ENCODE measurements around the gene HSP90AB1.

The HSP90AB1 gene

GRCh38 chr6:44268095-44268628 lies 21.3 kb downstream of the HSP90AB1 start:
- peak in 1 of 2 donors; percentile 45 for DNase-seq (ENCODE audit: low read depth in 2 of 2)

GRCh38 chr6:44269178-44269920 lies 22.4 kb downstream of the HSP90AB1 start:
- no peak for DNase-seq (ENCODE audit: low read depth in 2 of 2)

GRCh38 chr6:44269921-44270525 lies 23.1 kb downstream of the HSP90AB1 start, which contains the start of gene TMEM151B:
TMEM151B (plus strand) TSS chr6:44270450; CDS start chr6:44270743, 293 bp downstream.
- DNase-seq (ENCODE audit: low read depth in 2 of 2), result no peak

GRCh38 chr6:44270526-44271405 lies 23.9 kb downstream of the HSP90AB1 start:
- DNase-seq (ENCODE audit: low read depth in 2 of 2), result no peak

DNA sequence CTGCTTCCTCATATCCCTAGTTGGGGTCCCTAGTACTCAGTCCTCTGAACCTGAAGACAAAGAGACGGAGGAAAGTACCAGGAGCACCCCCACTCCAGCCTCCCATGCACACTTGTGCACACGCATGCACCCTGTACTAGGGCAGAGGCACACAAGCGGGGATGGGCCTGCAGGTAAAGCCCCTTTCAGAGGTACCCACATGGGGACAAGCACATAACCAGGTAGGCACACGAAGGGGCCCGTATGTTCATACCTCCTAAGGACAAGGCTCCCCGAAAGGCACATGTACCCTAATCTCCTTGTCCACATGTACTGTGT lies 24.5 kb downstream of the HSP90AB1 start:
- DNase-seq (ENCODE audit: low read depth in 2 of 2), result no peak

DNA sequence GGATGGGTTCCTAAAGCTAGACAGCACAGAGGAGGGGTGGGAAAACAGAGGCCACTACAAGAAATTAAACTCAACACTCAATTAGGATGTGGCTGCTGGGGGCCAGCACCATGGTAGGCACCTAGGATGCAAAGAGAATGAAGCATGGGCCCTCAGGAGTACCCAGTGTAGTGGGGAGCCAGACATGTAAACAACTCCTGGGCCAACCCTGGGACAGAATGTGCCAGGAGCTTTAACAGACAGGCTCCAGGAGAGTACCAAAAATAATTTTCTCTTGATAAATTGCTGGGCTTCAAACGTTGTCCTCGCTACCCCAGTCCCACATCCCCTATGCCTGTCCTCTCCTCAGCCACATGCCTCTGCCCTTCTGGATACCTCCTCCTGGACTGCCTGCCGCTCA lies 25.0 kb downstream of the HSP90AB1 start:
- no peak for DNase-seq (ENCODE audit: low read depth in 2 of 2)

- no peak for DNase-seq (ENCODE audit: low read depth in 2 of 2)
Observed at GRCh38 chr6:44272529-44272928, 25.6 kb downstream of the HSP90AB1 start.

DNA sequence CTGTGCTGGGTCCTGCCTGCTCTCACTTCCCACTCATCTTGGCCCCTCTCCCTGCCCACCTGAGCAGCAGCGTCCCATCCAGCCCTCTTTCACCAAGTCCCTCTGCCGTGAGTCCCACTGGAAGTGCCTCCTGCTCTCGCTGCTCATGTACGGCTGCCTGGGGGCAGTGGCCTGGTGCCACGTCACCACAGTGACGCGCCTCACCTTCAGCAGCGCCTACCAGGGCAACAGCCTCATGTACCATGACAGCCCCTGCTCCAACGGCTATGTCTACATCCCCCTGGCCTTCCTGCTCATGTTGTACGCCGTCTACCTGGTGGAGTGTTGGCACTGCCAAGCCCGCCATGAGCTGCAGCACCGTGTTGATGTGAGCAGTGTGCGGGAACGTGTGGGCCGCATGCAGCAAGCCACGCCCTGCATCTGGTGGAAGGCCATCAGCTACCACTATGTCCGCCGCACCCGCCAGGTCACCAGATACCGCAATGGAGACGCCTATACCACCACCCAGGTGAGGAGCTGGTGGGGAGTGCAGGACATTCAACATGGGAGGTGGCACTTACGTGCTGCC lies 26.2 kb downstream of the HSP90AB1 start:
- no peak for DNase-seq (ENCODE audit: low read depth in 2 of 2)

DNA sequence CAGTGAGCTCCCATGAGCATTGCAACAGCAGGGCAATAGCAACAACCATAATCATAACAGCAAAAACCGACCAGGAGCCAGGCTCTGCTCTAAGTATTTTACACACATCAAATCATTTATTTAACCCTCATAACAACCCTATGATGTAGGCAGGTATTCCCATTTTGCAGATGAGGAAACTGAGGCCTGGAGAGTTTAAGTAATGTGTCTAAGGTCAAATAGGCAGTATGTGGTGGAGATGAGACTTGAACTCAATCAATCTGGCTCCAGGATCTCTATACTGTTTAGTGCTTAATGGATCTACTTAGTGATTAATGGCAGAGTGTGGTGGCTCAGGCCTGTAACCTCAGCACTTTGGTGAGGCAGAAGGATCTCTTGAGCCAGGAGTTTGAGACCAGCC lies 26.7 kb downstream of the HSP90AB1 start:
- no peak for DNase-seq (ENCODE audit: low read depth in 2 of 2)

DNA sequence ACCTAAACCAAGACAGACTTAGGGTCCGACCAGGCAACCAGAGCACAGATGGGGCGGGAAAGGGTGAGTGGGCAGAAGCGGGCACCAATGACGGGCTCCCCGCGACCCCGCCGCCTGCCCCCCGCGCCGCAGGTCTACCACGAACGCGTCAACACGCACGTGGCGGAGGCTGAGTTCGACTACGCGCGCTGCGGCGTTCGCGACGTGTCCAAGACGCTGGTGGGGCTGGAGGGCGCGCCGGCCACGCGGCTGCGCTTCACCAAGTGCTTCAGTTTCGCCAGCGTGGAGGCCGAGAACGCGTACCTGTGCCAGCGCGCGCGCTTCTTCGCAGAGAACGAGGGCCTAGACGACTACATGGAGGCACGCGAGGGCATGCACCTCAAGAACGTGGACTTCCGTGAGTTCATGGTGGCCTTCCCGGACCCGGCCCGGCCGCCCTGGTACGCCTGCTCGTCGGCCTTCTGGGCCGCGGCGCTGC lies 28.4 kb downstream of the HSP90AB1 start:
- no peak for DNase-seq (ENCODE audit: low read depth in 2 of 2)

DNA sequence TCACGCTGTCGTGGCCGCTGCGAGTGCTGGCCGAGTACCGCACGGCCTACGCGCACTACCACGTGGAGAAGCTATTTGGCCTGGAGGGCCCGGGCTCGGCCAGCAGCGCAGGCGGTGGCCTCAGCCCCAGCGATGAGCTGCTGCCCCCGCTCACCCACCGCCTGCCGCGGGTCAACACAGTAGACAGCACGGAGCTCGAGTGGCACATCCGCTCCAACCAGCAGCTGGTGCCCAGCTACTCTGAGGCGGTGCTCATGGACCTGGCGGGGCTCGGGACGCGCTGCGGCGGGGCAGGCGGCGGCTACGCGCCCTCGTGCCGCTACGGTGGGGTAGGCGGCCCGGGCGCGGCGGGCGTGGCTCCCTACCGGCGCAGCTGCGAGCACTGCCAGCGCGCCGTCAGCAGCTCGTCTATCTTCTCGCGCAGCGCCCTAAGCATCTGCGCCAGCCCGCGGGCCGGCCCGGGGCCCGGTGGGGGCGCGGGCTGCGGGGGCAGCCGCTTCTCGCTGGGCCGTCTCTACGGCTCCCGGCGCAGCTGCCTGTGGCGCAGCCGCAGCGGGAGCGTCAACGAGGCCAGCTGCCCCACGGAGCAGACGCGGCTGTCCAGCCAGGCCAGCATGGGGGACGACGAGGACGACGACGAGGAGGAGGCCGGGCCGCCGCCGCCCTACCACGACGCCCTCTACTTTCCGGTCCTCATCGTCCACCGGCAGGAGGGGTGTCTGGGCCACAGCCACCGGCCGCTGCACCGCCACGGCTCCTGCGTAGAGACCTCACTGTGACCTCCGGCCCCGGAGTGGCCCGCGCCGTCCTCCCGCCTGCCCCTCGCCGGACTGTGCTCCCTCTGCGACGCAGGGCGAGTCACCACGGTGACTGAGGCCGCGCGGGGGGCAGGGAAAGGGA lies 29.1 kb downstream of the HSP90AB1 start:
- no peak for DNase-seq (ENCODE audit: low read depth in 2 of 2)

DNA sequence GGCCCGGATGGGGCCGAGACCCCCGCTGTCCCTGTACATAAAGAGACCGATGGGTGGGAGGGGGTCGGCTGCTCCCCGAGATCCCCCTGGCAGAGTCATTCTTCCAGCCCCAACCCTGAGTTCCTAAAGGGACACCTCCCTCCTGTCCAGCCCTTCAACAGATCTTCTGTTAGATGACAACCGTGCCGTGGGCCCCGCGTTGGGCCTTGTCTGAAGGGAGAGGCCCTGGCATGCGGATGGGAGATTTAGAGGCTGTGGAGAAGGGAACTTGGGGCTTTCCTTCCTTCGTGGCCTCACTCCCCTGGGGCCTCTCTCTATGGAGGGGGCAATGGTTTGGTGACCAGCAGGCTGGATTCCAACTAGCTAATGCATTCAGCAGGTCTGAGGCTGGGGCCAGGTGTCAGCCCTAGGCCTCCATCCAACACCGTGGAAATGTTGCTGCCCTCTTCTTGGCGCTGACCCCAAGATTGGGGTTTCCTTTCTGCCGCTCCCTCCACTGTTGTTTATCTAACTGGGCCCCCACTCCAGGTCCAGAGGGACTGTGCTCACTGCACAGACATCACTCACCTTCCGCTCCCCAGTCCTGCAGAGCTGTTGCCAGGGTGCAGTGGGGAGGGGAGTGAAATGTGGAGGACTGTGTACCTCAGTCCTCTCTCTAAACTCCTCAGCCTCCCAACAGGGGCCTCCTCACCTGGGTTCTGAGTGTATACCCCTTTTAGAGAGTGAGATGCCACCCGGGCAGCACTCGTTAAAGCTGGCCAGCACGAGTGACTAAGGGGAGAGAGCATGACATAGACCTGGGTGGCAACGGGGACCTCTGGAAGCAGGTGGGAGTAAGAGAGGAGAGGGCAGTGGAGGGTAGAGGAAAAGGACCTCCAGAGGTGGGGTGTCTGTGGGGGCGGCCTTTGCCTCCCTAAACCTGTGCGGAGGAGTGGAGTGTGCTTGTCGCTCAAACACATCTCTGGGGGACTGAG lies 30.1 kb downstream of the HSP90AB1 start:
- DNase-seq (ENCODE audit: low read depth in 2 of 2), result no peak

DNA sequence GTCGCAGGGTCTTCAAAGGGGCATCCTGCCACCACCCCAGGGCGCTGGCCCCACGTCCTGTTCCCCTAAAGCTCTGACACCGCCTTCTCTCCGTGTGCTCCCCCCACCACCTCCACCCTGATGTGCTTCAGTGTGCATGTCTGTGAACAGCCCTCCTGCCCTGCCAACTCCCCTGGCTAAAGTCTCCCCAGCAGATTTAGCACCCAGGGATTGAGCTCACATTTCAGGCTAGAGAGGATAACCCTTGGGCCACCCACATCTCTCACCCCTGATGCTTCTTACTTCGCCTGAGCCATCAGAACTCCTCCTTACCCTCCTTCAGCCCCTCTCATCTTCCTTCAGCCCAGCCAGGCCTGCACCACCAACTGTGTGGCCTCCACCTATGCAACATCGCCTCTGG lies 30.9 kb downstream of the HSP90AB1 start:
- no peak for DNase-seq (ENCODE audit: low read depth in 2 of 2)

GRCh38 chr6:44278315-44278714 lies 31.4 kb downstream of the HSP90AB1 start:
- no peak for DNase-seq (ENCODE audit: low read depth in 2 of 2)

- DNase-seq (ENCODE audit: low read depth in 2 of 2), result no peak
Observed at GRCh38 chr6:44278774-44279697, 32.1 kb downstream of the HSP90AB1 start.

GRCh38 chr6:44284121-44284520 lies 37.2 kb downstream of the HSP90AB1 start:
- DNase-seq (ENCODE audit: low read depth in 2 of 2), result no peak

- no peak for DNase-seq (ENCODE audit: low read depth in 2 of 2)
Observed at GRCh38 chr6:44284867-44285266, 38.0 kb downstream of the HSP90AB1 start.

DNA sequence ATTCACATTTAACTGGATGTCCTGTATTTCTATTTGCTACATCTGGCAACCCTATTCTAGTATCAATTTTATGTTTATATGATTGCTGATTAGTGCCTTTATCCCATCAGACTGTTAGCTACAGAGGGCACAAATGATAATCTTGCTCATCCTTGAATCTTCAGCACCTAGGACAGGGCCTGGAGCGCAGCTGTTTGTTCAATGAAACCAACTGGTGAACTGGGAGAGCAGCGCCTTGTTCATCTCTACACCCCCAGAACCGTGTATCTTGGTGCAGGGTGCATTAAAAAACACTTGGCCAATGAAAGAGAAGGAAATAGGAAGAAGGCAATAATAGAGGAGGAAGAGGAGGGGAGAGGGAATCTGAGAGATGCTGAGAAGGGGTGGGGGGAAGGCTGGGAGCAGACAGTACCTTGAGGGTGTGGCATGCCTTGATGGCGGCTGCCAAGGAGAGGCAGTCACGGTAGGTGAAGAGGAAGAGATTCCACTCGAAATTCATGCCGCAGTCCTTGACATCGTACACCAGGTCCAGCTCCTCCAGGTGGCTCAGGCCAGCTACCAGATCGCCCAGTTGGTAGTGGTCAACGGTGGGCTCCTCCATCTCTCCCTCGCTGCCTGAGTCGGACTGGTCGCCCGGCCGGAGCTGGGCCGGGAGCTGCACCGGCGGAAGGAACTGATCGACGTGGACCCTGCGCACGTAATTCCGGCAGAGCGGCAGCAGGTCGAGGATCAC lies 38.8 kb downstream of the HSP90AB1 start:
- DNase-seq (ENCODE audit: low read depth in 2 of 2), result no peak
